Neuron (in vitro differentiated cells): ENCODE results near the gene AANAT.

Source experiments
- H2AFZ ChIP-seq: one replicate; pipeline ENCODE4 v1.6.1; 2013; ENCODE audit warnings: low read depth, mild to moderate bottlenecking, inconsistent platforms, low read length, moderate library complexity
- H3K27me3 ChIP-seq: one replicate; pipeline ENCODE4 v1.6.1; 2013; ENCODE audit warnings: low read length; ENCODE audit not compliant: insufficient read depth
- H3K36me3 ChIP-seq: one replicate; pipeline ENCODE4 v1.6.1; 2013; ENCODE audit warnings: low read length; ENCODE audit not compliant: insufficient read depth
- H3K4me1 ChIP-seq: one replicate; pipeline ENCODE4 v1.6.1; 2013; ENCODE audit warnings: low read length; ENCODE audit not compliant: insufficient read depth
- H3K4me3 ChIP-seq: 2 replicates; pipeline ENCODE4 v1.5.1; 2013; ENCODE audit warnings: mild to moderate bottlenecking, low read length, moderate library complexity
- H3K9me3 ChIP-seq: one replicate; pipeline ENCODE4 v1.6.1; 2013; ENCODE audit warnings: low read length

AANAT gene

DNA sequence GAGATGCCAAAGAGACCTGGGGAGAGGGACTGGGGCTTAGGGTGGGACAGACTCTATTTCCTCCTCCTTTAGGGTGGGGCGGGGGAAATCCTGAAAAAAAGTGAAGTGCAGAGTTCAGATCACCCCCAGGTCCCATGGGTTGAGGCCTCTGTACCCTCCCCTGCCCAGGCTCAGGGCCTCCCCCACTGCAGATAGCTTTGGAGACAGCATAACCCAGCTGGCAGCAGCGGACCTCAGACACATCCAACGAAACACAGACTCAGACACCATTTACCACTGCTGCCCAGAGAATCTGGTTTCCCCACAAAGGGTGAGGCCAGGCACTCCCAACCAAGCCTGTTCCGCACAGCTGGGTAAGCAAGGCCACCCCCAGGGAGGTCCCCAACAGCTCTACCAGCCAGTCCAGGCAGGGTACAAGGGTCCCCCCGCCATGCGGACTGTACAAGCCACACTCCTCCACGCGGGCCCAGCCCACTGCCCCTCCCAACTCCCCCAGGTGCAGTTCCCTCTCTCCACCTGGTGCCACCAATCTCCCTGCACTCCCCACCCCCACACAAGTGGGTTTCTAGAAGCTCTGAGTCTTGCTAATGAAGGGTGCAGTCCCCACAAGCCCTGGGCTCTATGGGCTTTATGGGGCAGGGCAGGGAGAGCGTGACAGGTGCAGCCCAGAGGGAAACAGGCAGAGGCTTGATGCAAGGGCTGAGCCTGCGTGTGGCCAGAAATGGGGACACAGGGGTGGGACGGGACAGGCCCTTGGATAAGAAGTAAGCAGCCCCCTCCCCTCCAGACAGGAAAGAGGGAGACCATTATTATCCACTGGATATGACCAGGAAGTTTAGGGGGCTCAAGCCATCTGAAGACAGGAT is 25.0 kb downstream of the AANAT start:
- no peaks in the 10 kb centered on the region for H3K36me3 ChIP-seq
- H3K27me3 ChIP-seq: peaks cover 48% of the 10 kb centered on the region
- H3K9me3 ChIP-seq: no peaks in the 10 kb centered on the region
- H2AFZ ChIP-seq: no peak overlapping the region
- H3K4me1 ChIP-seq: peaks cover 9% of the 10 kb centered on the region
- H3K4me3 ChIP-seq: no peak overlapping the region

DNA sequence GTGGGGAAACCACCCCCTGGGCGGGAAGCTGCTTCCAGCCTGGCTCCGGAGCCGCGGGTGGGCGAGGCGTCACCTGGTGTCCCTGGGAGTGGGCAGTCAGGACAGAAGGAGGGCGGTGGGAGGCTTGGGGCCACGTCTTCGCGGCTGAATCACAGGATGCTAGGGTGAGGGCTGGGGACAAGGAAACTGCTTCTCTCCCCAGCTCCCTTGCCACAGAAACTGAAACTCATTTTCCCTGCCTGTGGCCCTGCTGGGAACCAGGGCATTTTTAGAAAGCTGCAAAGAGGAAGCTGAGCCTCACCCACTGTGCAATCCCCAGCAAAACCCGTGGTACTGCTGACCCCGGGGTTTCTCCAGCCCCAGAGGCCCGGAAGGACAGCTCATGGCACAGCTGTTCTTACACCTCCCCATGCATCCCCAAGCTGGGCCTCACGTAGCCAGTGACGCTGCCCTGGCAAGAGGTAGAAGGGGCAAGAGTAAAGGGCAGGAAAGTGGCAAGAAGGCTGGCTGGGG is 25.6 kb downstream of the AANAT start:
- Histone ChIP-seq H3K27me3 (peaks cover 53% of the 10 kb centered on the region), H3K4me1 (peaks cover 11% of the 10 kb centered on the region), H3K4me3 (no peak overlapping the region), H2AFZ (no peak overlapping the region), H3K9me3 (no peaks in the 10 kb centered on the region), H3K36me3 (no peaks in the 10 kb centered on the region)

DNA sequence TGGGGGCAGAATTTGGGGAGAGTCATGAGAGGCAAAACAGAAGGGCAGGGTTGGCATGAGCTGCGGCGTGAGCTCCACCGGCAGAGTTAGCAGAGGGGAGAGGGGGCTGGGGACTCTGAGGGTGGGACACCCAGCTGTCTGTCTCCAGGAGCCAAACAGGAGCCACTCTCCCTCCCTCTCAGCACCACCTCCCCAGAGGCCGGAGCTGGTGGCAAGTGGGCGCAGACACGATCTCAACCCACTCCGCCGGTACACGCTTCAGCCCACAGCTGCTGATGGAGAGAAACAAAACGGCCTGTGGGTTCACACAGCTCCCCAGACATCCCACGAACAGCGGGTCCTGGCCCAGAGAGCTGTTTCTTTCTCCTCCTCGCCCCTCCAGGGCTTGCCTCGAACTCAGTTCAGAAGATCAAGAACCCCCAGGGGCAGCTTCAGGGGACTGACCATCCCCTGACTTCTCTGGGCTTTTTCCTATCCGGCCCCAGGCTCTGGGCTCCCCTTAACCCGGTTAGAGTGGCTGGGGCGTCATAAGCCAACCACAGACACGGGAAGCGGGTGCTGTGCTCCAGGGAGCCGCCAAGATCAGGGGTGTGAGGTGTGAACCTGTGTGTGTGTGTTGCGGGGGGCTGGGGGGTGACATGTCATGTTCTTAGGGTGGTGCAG is 26.2 kb downstream of the AANAT start:
- H2AFZ ChIP-seq: no peak overlapping the region
- no peaks in the 10 kb centered on the region for H3K36me3 ChIP-seq
- H3K4me1 ChIP-seq: peaks cover 17% of the 10 kb centered on the region
- H3K4me3 ChIP-seq: no peak overlapping the region
- H3K9me3 ChIP-seq: no peaks in the 10 kb centered on the region
- H3K27me3 ChIP-seq: peaks cover 53% of the 10 kb centered on the region

DNA sequence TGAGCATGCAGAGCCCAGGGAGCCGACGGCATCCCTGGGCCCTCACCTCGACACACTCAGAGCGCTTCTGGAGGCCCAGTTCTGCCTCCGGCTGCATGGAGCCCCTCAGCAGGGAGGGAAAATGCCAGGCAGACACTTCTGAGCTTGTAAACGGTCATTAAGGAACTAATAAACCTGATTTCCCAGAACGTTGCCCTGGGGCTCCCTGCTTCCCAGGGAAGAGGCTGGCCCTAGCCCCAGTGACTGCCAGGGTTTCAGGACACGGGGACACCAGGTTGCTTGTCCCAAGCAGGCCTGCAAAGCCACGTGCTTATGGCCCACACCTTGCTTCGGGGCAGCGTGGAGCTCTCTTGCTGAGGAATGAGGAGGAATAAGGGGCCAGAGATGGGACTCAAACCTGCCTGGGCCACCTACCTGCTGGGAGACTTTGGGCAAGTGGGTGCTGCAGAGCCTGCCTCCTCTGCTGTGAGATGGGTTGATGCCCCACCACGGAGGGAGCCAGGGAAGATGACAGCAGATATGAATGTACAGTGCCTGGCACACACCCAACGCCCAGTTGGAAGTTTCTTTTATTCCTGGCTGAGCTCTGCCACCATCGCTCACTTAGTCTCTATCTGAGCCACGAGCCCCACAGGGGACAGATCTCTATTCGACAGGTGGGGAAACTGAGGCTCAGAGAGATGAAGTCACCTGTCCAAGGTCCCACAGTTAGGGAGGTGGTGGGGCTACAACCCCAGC is 28.4 kb downstream of the AANAT start:
- Histone ChIP-seq H3K9me3 (no peaks in the 10 kb centered on the region), H3K27me3 (peaks cover 71% of the 10 kb centered on the region), H3K4me1 (peaks cover 20% of the 10 kb centered on the region), H3K4me3 (no peak overlapping the region), H3K36me3 (no peaks in the 10 kb centered on the region), H2AFZ (no peak overlapping the region)

DNA sequence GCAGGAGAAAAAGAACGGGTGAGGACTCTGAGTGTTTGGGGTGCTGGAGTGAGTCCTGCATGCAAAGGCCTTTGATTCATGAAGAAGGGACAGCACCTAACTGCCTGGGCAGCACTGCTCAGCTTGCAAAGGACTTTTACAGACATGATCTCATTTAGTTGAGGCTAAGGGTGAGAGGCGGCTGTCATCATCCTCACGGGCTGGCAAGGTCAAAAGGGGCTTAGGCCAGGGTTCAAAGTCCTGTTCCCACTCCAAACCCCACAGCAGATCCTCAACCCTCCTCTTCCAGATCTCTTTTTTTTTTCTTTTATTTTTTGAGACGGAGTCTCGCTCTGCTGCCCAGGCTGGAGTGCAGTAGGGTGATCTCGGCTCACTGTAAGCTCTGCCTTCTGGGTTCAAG is 29.1 kb downstream of the AANAT start:
- H2AFZ ChIP-seq: no peak overlapping the region
- H3K36me3 ChIP-seq: no peaks in the 10 kb centered on the region
- H3K4me3 ChIP-seq: no peak overlapping the region
- H3K9me3 ChIP-seq: no peaks in the 10 kb centered on the region
- peaks cover 76% of the 10 kb centered on the region for H3K27me3 ChIP-seq
- H3K4me1 ChIP-seq: peaks cover 20% of the 10 kb centered on the region

DNA sequence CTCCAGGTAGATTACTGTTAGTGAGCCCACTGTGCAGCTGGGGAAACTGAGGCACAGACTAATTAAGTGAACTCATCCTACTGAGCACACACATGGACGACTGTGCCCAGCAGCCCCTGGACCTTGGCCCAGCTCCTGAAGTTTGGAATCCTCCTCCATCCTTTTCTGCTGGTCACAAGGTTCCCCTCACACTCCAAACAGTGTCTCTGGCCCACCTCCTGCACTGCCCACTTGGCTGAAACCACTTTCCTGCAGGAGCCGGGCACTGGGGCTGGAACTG is 30.2 kb downstream of the AANAT start:
- Histone ChIP-seq H3K36me3 (no peaks in the 10 kb centered on the region), H3K4me3 (no peak overlapping the region), H3K9me3 (no peaks in the 10 kb centered on the region), H3K4me1 (peaks cover 26% of the 10 kb centered on the region), H3K27me3 (peaks cover 77% of the 10 kb centered on the region), H2AFZ (no peak overlapping the region)

DNA sequence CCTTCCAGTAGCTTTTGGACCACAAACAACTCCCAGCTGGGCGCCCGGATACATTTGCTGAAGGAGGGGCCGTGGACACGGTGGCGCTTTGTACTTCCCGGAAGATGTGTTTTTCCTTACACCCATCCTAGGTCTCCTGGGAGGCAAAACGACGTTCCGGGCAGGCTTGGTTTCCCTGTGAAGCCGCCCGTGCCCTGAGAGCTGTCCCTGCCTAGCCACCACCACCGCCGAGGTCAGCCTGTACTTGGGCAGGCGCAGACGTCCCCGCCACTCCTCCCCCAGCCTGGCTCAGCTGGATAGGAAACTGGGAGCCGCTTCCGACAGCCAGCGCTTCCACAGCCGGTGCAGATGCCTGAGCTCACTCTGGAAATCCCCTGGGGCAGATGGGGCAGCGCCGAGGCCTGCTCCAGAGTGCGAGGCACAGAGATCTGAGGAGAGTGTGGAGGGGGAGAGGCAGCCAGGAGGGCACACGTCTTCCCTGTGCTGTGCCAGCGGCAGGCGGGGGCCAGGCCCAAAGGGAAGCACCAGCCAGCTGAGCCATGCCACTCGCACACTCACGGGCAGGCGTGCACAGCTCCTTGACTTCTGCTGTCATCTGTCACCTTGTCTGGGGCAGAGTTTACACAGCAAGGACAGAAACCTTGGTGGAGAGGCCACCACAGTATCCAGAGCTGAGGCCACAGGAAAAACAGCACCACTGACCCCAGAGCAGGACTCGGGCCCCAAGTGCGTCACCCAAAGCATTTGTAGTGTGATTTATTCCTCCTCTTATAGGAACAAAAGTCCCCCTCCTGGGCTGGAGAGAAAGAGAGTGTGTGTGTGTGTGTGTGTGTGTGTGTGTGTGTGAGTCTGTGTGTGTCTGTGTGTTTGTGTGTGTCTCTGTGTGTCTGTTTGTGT is 30.8 kb downstream of the AANAT start:
- no peak overlapping the region for H3K4me3 ChIP-seq
- peaks cover 20% of the 10 kb centered on the region for H3K4me1 ChIP-seq
- H3K27me3 ChIP-seq: peaks cover 77% of the 10 kb centered on the region

DNA sequence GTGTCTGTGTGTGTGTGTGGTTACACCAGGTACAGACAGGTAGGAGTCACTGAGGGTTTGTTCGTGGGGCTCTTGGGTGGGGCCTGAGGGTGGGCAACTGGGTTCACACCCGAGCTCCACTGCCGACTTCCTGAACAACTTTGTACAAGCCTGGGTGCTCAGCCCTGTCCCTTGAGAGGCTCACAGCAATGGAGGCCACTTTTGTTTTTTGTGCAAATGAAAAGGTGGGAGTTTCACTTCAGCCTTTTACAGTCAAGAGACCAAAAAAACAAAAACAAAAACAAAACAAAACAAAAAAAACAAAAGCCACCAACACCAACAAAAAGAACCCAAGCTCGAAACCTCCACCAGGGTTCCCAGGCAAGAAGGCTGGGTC is 31.5 kb downstream of the AANAT start:
- H3K36me3 ChIP-seq: no peaks in the 10 kb centered on the region
- peaks cover 17% of the 10 kb centered on the region for H3K4me1 ChIP-seq
- peaks cover 73% of the 10 kb centered on the region for H3K27me3 ChIP-seq
- no peak overlapping the region for H3K4me3 ChIP-seq
- no peak overlapping the region for H2AFZ ChIP-seq
- H3K9me3 ChIP-seq: no peaks in the 10 kb centered on the region

More for the DNA sequence above, 30.8 kb downstream of the AANAT start:
- H3K9me3 ChIP-seq: no peaks in the 10 kb centered on the region
- peak overlapping the region; percentile 18 for H2AFZ ChIP-seq
- H3K36me3 ChIP-seq: no peaks in the 10 kb centered on the region

DNA sequence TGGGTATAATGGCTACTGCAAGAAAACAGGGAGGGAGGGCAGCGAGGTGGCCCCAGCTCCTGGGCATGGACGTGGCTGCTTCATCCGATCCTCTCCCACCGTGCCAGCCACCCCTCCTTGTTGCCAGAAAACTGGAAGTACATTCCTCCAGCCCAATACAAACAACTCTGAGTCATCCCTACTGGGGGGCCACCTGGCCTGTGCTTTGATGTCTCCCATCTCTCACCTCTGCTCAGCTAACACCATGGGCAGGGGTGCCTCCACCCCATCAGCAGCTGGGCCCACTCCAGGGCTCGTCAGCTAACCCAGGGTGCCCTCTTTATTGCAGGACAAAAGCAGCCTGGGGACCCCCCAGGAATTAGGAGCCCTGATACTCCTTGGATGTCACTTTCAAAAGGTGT is 31.9 kb downstream of the AANAT start:
- peaks cover 69% of the 10 kb centered on the region for H3K27me3 ChIP-seq
- no peaks in the 10 kb centered on the region for H3K9me3 ChIP-seq

DNA sequence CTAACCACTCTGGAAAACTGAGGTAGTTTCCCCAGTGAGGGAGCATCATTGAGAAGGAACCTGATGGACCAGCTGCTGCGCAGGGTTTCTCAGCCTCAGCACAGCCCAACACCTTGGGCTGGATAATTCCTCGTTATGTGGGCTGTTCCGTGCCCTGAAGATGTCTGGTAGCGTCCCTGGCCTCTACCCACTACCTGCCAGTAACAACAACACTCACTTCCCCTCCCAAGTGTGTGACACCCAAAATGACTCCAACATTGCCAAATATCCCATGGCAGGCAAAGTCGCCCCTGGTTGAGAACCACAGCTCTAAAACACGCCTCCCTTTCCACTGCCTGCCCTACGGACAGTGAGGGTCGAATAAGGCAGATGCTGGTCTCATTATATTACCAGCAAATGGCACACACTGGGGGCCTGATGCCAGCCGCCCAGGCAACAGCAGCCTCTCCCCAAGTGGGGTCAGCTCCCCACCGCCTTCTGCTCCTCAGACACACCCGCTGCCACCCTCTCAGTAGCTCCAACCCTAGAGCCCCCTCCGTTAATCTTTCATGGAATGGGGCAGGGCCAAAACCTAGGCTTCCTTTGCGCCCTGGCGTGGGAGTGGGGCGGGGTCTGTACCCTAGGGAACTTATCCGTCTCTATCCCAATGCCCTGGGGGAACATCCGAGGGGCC is 32.8 kb downstream of the AANAT start:
- peaks cover 17% of the 10 kb centered on the region for H3K4me1 ChIP-seq
- H3K4me3 ChIP-seq: no peak overlapping the region
- H3K9me3 ChIP-seq: no peaks in the 10 kb centered on the region
- H2AFZ ChIP-seq: no peak overlapping the region
- peaks cover 63% of the 10 kb centered on the region for H3K27me3 ChIP-seq
- H3K36me3 ChIP-seq: no peaks in the 10 kb centered on the region

More for the DNA sequence above, 31.9 kb downstream of the AANAT start:
- Histone ChIP-seq H3K36me3 (no peaks in the 10 kb centered on the region), H2AFZ (no peak overlapping the region), H3K4me1 (peaks cover 17% of the 10 kb centered on the region), H3K4me3 (no peak overlapping the region)

DNA sequence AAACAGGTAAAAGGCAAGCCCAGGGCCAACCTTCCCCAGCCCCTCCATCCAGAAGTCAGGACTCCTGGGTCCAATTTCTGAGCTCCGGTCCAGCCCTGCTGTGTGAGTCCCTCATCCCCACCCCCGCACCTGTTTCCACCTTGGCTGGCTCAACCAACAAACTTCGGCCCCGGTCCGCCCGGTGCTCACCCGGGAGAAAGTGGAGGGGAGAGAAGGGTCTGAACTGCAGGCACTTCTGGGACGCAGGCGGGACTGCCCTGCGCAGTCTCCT is 33.3 kb downstream of the AANAT start:
- peaks cover 58% of the 10 kb centered on the region for H3K27me3 ChIP-seq
- peaks cover 17% of the 10 kb centered on the region for H3K4me1 ChIP-seq
- no peaks in the 10 kb centered on the region for H3K36me3 ChIP-seq
- H2AFZ ChIP-seq: no peak overlapping the region
- H3K9me3 ChIP-seq: no peaks in the 10 kb centered on the region
- H3K4me3 ChIP-seq: no peak overlapping the region
